Endothelial cell (in vitro differentiated cells): ENCODE results near the gene PROKR1. TPM values are rescaled to one million over a fixed set of nuclear protein-coding genes. Genes with fewer than 3 reads are reported as not detected.
"Not testable (repeated sequence)": the region's sequence is repeated elsewhere in the genome, so short reads cannot be mapped to it uniquely, and the experiment has no call there.

Experiments
- DNase-seq: peaks from one replicate; pipeline ENCODE4 v3.0.0; 2021; ENCODE audit warnings: low spot score
- H3K27ac Mint-ChIP-seq: one replicate; pipeline ENCODE4 v1.8.0; 2021; ENCODE audit warnings: mixed read lengths, inconsistent platforms; ENCODE audit not compliant: unreplicated experiment
- H3K27me3 Mint-ChIP-seq: one replicate; pipeline ENCODE4 v1.8.0; 2021; ENCODE audit warnings: mild to moderate bottlenecking, moderate library complexity, mixed read lengths, inconsistent platforms; ENCODE audit not compliant: unreplicated experiment
- H3K36me3 Mint-ChIP-seq: one replicate; pipeline ENCODE4 v1.8.0; 2021; ENCODE audit warnings: mild to moderate bottlenecking, low read depth, mixed read lengths, inconsistent platforms; ENCODE audit not compliant: unreplicated experiment
- H3K4me1 Mint-ChIP-seq: one replicate; pipeline ENCODE4 v1.8.0; 2021; ENCODE audit warnings: mild to moderate bottlenecking, mixed read lengths, inconsistent platforms; ENCODE audit not compliant: unreplicated experiment
- H3K4me3 Mint-ChIP-seq: one replicate; pipeline ENCODE4 v1.8.0; 2021; ENCODE audit warnings: mild to moderate bottlenecking, mixed read lengths, inconsistent platforms; ENCODE audit not compliant: unreplicated experiment
- H3K9me3 Mint-ChIP-seq: one replicate; pipeline ENCODE4 v1.8.0; 2021; ENCODE audit warnings: mixed read lengths, inconsistent platforms; ENCODE audit not compliant: unreplicated experiment
- long read RNA-seq: library from polyadenylated mRNA; unstranded; transcript quantifications from one replicate; pipeline ENCODE4 v2.0.0, GENCODE V29; 2020; ENCODE audit not compliant: unreplicated experiment
- total RNA-seq: library from RNA; stranded (reverse); fragmentation: NEBNext Ultra II Directional; extraction: Animal tissue kit (Norgen Biotek cat#: 25700); gene quantifications from one replicate; pipeline ENCODE4 v1.2.1, GENCODE V29; 2021; ENCODE audit not compliant: unreplicated experiment
- TF ChIP-seq, protein P1 (sequence below): fragments of 200-600 bp; sonication (generic); IDR thresholded peaks from one replicate; pipeline ENCODE4 v1.5.0; 2021; ENCODE audit warnings: antibody characterized with exemption; ENCODE audit not compliant: unreplicated experiment

The PROKR1 gene
- total RNA-seq: 0.38 TPM
- long read RNA-seq: 0 reads

DNA sequence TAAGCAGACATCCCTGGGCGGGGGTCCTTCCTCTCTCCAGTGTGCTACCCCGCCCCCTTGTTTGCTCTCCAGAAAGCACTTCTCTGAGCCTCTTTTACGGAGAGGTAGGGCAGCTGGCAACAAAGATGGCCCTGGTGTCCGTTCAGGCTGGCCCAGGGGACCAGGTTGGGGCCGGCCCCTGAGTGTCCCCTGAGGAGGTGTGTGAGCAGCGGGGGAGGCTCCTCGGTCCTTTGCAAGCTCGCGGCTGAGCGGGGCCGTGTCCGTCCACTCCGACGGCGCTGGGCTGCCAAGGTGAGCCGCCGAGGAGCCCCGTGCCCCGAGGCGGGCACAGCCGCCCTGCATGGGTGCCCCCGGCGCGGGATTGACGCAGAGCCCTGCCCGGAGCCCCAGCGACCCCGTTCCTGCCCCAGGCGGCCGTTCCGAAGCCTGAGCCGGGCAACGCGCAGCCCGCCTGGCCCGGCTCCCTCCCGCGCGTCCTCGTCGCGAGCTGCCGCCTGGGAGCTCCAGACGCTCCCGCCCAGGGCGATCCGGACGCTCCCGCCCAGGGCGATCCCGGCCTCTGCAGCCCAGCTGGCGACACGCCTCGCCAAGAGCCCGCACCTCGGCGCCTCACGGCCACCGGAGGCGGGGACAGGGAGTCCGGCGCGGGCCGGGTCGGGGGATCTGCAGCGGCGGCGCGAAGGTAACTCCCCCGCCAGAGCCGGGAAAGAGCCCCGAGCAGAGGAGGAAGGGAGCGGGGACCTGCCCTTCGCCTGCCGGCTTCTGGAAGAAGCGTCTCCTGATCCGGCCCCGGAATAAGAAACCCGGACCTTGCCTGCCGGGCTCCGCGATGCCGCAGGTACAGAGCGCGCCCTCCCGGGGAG lies at the start of gene PROKR1:
PROKR1 (plus strand) TSS at position 569 of the 863 bp plus-strand sequence. CDS start 2,243 bp downstream, outside the sequence.
- peaks cover 4% of the 10 kb centered on the region for H3K27me3 Mint-ChIP-seq
- no peaks in the 10 kb centered on the region for H3K36me3 Mint-ChIP-seq
- peak within 1 kb of the TSS; percentile 42 for H3K4me3 Mint-ChIP-seq
- TF ChIP-seq, protein P1, sequence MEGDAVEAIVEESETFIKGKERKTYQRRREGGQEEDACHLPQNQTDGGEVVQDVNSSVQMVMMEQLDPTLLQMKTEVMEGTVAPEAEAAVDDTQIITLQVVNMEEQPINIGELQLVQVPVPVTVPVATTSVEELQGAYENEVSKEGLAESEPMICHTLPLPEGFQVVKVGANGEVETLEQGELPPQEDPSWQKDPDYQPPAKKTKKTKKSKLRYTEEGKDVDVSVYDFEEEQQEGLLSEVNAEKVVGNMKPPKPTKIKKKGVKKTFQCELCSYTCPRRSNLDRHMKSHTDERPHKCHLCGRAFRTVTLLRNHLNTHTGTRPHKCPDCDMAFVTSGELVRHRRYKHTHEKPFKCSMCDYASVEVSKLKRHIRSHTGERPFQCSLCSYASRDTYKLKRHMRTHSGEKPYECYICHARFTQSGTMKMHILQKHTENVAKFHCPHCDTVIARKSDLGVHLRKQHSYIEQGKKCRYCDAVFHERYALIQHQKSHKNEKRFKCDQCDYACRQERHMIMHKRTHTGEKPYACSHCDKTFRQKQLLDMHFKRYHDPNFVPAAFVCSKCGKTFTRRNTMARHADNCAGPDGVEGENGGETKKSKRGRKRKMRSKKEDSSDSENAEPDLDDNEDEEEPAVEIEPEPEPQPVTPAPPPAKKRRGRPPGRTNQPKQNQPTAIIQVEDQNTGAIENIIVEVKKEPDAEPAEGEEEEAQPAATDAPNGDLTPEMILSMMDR: no peak
- DNase-seq: peak; percentile 53
- H3K9me3 Mint-ChIP-seq: no peaks in the 10 kb centered on the region
- no peak within 1 kb of the TSS for H3K27ac Mint-ChIP-seq
- H3K4me1 Mint-ChIP-seq: peaks cover 2% of the 10 kb centered on the region

DNA sequence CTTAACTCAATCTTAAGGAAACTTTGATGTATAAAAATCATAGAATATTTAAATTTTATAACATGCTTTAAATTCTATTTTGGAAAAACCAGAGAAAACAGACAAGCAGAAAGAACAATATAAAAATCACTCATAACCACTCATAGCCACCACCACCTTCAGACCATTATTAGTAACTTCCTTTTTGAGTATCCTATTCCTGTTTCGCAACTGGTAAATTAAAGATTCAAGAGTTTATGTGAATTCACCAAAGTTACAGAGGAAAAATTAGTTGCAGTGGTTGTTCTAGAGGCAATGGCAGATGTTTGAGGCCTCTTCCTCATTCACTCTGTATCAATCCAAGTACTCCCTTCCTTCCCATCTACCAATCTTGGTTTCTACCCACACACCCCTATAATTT lies 49.3 kb upstream of the PROKR1 start:
- no peak for DNase-seq
- no peak overlapping the region for H3K27ac Mint-ChIP-seq
- peaks cover 6% of the 10 kb centered on the region for H3K4me1 Mint-ChIP-seq
- H3K36me3 Mint-ChIP-seq: no peaks in the 10 kb centered on the region
- H3K27me3 Mint-ChIP-seq: no peaks in the 10 kb centered on the region
- no peaks in the 10 kb centered on the region for H3K9me3 Mint-ChIP-seq
- no peak overlapping the region for H3K4me3 Mint-ChIP-seq
- TF ChIP-seq, protein P1: no peak

DNA sequence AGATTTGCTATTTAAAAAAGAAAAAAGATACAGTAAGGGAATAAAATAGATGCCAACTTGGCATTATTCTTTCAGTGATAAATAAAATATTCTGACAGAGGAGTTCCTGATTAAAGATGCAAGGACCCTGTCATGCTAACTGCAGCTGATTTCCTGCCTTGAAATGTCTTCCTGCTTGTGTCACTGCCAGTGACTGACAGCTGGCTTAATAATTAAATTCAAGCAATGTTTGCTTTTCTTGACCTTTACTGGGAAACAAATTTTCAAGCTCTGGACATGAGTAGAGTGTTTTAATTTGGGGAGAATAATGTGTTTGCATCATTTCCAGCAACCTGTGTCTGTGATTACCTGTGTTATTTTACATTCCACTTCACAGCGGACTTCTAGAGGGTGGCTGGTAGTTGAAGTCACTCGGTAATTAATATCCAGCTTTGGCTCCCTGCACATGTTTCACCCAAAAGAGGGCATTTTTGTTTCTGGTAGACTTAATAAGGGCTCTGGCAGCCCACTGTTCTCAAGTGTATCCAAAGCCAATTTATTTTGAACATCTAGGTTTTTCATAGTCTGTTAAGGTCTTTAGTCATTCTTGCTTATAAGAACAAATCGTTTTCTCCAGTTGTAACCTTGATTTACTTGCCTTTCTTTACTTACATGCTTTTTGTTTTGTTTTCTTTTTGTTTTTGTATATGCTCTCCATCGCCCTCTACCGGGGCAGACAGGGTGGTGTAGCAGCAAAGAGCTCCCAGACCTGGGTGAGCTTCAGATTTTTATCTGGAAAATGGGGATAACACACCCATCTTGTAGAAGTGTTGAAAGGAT lies 48.5 kb upstream of the PROKR1 start:
- no peak overlapping the region for H3K27ac Mint-ChIP-seq
- peaks cover 6% of the 10 kb centered on the region for H3K4me1 Mint-ChIP-seq
- DNase-seq: peak; percentile 30
- no peaks in the 10 kb centered on the region for H3K9me3 Mint-ChIP-seq
- TF ChIP-seq, protein P1: peak; percentile 85
- H3K36me3 Mint-ChIP-seq: no peaks in the 10 kb centered on the region
- H3K27me3 Mint-ChIP-seq: no peaks in the 10 kb centered on the region
- H3K4me3 Mint-ChIP-seq: no peak overlapping the region

DNA sequence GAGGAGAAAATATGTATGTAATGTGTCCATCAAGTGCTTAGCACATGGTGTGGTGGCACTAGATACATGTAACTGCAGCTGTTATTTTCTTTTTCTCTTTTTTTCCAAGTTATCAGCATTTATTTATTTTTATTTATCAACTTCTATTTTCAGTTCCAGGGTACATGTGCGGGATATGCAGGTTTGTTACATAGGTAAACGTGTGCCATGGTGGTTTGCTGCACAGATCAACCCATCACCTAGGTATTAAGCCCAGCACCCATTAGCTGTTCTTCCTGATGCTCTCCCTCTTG lies 47.9 kb upstream of the PROKR1 start:
- not testable (repeated sequence) for H3K27ac Mint-ChIP-seq, H3K36me3 Mint-ChIP-seq, DNase-seq, H3K9me3 Mint-ChIP-seq, H3K4me3 Mint-ChIP-seq, H3K4me1 Mint-ChIP-seq, H3K27me3 Mint-ChIP-seq
- TF ChIP-seq, protein P1: peak; percentile 12

DNA sequence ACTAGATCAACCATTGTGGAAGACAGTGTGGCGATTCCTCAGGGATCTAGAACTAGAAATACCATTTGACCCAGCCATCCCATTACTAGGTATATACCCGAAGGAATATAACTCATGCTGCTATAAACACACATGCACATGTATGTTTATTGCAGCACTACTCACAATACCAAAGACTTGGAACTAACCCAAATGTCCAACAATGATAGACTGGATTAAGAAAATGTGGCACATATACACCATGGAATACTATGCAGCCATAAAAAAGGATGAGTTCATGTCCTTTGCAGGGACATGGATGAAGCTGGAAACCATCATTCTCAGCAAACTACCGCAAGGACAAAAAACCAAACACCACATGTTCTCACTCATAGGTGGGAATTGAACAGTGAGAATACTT lies 42.9 kb upstream of the PROKR1 start:
- H3K9me3 Mint-ChIP-seq, H3K27ac Mint-ChIP-seq: not testable (repeated sequence)

More for the DNA sequence above, 42.9 kb upstream of the PROKR1 start:
- H3K4me3 Mint-ChIP-seq, H3K4me1 Mint-ChIP-seq, H3K27me3 Mint-ChIP-seq, DNase-seq, H3K36me3 Mint-ChIP-seq: not testable (repeated sequence)
